ENCODE data around the gene HLF.

The HLF gene

DNA sequence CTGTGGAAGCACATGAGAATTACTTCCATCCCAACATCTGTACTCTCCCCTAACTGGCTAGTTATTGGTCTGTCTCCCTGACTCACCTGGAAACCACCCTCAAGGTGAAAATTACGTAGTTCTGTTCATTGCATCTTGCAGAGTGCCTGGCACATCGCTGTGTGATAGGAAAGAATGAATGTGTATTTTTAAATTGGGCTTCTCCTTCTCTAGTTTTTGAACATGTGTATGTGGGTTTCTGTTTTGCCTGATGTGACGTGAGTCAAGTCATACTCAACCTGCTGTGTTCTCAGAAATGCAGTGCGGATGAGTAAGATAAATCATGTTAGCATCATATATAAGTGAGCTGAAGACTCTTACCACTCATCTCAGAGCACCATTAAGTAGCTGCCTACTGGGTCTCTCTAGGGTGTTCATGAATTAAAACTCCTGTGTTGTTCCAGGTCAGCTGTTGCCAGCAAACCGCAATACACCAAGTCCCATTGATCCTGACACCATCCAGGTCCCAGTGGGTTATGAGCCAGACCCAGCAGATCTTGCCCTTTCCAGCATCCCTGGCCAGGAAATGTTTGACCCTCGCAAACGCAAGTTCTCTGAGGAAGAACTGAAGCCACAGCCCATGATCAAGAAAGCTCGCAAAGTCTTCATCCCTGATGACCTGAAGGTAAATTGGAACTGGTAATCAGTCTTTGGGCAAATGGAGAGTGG, 50.2 kb downstream of the HLF start:
- TF ChIP-seq CREB1 (IDR thresholded peaks at IDR 0.05; ENCODE audit: low read depth), result no peak

DNA sequence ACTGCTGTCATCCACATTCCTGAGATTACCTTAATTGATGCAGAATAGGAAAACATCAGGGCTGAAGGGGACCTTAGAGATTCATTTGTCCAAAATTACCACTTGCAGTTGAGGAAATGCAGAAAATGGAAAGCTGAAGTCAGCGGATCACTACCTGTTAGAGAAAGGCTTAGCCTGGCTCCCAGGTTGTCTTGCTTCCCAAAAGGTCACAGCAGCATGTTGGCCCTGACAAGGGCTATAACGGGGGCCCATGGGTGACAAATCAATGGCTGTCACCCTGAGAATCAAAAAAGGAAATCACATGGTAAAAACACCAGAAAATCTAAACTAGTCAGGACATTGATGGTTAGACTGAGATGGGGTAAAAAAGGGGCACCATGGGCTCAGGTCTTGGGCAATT, 51.7 kb downstream of the HLF start:
- no peak for TF ChIP-seq EP300 (IDR thresholded peaks at IDR 0.05; ENCODE audit: borderline replicate concordance)
- TF ChIP-seq TAF1 (IDR thresholded peaks at IDR 0.05; ENCODE audit: low read depth), result no peak
- TF ChIP-seq RAD21 (IDR thresholded peaks at IDR 0.05; ENCODE audit: low read depth), result no peak
- no peak for TF ChIP-seq CEBPB (IDR thresholded peaks at IDR 0.05)
- TF ChIP-seq, protein P1, sequence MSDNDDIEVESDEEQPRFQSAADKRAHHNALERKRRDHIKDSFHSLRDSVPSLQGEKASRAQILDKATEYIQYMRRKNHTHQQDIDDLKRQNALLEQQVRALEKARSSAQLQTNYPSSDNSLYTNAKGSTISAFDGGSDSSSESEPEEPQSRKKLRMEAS (IDR thresholded peaks at IDR 0.05), result no peak
- TF ChIP-seq TEAD4 (IDR thresholded peaks at IDR 0.05), result no peak
- no peak for TF ChIP-seq FOXM1 (IDR thresholded peaks at IDR 0.05; ENCODE audit: borderline replicate concordance, low read depth)
- no peak for TF ChIP-seq ZBTB7A (IDR thresholded peaks at IDR 0.05; ENCODE audit: low read depth)
- TF ChIP-seq CREB1 (IDR thresholded peaks at IDR 0.05; ENCODE audit: low read depth), result no peak
- TF ChIP-seq, protein P2, sequence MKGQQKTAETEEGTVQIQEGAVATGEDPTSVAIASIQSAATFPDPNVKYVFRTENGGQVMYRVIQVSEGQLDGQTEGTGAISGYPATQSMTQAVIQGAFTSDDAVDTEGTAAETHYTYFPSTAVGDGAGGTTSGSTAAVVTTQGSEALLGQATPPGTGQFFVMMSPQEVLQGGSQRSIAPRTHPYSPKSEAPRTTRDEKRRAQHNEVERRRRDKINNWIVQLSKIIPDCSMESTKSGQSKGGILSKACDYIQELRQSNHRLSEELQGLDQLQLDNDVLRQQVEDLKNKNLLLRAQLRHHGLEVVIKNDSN (IDR thresholded peaks at IDR 0.05), result no peak
- no peak for TF ChIP-seq TCF12 (IDR thresholded peaks at IDR 0.05; ENCODE audit: low read depth)
- no peak for TF ChIP-seq NFIC (IDR thresholded peaks at IDR 0.05)
- TF ChIP-seq, protein P3, sequence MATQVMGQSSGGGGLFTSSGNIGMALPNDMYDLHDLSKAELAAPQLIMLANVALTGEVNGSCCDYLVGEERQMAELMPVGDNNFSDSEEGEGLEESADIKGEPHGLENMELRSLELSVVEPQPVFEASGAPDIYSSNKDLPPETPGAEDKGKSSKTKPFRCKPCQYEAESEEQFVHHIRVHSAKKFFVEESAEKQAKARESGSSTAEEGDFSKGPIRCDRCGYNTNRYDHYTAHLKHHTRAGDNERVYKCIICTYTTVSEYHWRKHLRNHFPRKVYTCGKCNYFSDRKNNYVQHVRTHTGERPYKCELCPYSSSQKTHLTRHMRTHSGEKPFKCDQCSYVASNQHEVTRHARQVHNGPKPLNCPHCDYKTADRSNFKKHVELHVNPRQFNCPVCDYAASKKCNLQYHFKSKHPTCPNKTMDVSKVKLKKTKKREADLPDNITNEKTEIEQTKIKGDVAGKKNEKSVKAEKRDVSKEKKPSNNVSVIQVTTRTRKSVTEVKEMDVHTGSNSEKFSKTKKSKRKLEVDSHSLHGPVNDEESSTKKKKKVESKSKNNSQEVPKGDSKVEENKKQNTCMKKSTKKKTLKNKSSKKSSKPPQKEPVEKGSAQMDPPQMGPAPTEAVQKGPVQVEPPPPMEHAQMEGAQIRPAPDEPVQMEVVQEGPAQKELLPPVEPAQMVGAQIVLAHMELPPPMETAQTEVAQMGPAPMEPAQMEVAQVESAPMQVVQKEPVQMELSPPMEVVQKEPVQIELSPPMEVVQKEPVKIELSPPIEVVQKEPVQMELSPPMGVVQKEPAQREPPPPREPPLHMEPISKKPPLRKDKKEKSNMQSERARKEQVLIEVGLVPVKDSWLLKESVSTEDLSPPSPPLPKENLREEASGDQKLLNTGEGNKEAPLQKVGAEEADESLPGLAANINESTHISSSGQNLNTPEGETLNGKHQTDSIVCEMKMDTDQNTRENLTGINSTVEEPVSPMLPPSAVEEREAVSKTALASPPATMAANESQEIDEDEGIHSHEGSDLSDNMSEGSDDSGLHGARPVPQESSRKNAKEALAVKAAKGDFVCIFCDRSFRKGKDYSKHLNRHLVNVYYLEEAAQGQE (IDR thresholded peaks at IDR 0.05; ENCODE audit: low read depth), result no peak
- no peak for TF ChIP-seq YY1 (IDR thresholded peaks at IDR 0.05; ENCODE audit: low read depth)
- no peak for TF ChIP-seq EGR1 (IDR thresholded peaks at IDR 0.05)

DNA sequence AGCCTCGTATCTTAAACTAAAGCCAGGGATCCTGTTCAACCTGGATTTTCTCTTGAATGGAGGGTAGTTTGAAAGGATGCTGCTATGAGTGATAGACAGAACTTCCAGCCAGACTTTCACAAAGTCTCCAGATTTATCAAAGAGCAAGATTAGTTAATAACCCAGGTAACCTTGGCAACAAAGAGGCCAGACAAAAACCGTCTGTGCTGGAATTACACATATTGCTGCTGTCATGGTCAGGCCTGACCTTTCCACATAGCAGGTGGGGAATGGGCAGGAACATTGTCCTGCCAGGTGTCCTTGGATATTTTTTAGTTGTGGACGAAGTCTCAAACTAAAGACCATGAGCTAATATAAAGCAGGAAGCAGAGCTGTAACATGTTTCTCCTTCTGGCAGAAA, 52.5 kb downstream of the HLF start:
- TF ChIP-seq TEAD4 (IDR thresholded peaks at IDR 0.05), result no peak
- TF ChIP-seq, protein P2 (IDR thresholded peaks at IDR 0.05), result no peak
- no peak for TF ChIP-seq CEBPB (IDR thresholded peaks at IDR 0.05)
- TF ChIP-seq RAD21 (IDR thresholded peaks at IDR 0.05; ENCODE audit: low read depth), result no peak
- TF ChIP-seq CREB1 (IDR thresholded peaks at IDR 0.05; ENCODE audit: low read depth), result no peak
- no peak for TF ChIP-seq TAF1 (IDR thresholded peaks at IDR 0.05; ENCODE audit: low read depth)
- no peak for TF ChIP-seq YY1 (IDR thresholded peaks at IDR 0.05; ENCODE audit: low read depth)
- TF ChIP-seq NFIC (IDR thresholded peaks at IDR 0.05), result no peak
- no peak for TF ChIP-seq EP300 (IDR thresholded peaks at IDR 0.05; ENCODE audit: borderline replicate concordance)
- no peak for TF ChIP-seq ZBTB7A (IDR thresholded peaks at IDR 0.05; ENCODE audit: low read depth)
- TF ChIP-seq EGR1 (IDR thresholded peaks at IDR 0.05), result no peak
- TF ChIP-seq TCF12 (IDR thresholded peaks at IDR 0.05; ENCODE audit: low read depth), result no peak

DNA sequence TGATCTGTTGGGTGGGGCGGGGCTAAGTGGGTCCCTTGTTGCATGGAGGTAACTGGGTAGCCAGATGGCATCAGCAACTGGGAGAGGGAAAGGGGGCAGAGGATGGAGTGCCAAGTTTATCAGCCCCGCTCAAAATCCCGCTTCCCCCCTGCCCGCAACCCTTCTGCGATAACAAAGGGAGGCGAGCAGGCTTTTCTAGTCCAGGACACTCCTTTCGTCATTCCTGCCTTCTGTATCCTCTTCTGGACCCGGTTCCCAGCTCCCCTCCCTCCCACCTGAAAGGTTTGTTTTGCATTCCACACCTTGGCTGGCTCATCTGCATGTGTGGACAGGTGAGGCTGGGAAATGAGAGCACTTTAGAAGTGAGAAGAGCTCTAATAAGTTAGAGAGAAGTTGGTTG, 53.3 kb downstream of the HLF start:
- TF ChIP-seq TCF12 (IDR thresholded peaks at IDR 0.05; ENCODE audit: low read depth), result no peak
- TF ChIP-seq CREB1 (IDR thresholded peaks at IDR 0.05; ENCODE audit: low read depth), result no peak
- no peak for TF ChIP-seq CEBPB (IDR thresholded peaks at IDR 0.05)
- no peak for TF ChIP-seq EGR1 (IDR thresholded peaks at IDR 0.05)
- TF ChIP-seq EP300 (IDR thresholded peaks at IDR 0.05; ENCODE audit: borderline replicate concordance), result no peak
- TF ChIP-seq ZBTB7A (IDR thresholded peaks at IDR 0.05; ENCODE audit: low read depth), result no peak
- TF ChIP-seq, protein P2 (IDR thresholded peaks at IDR 0.05), result no peak
- TF ChIP-seq TEAD4 (IDR thresholded peaks at IDR 0.05), result no peak
- TF ChIP-seq, protein P1 (IDR thresholded peaks at IDR 0.05), result no peak
- TF ChIP-seq, protein P3 (IDR thresholded peaks at IDR 0.05; ENCODE audit: low read depth), result no peak
- TF ChIP-seq RAD21 (IDR thresholded peaks at IDR 0.05; ENCODE audit: low read depth), result no peak
- TF ChIP-seq YY1 (IDR thresholded peaks at IDR 0.05; ENCODE audit: low read depth), result no peak
- no peak for TF ChIP-seq TAF1 (IDR thresholded peaks at IDR 0.05; ENCODE audit: low read depth)
- TF ChIP-seq FOXM1 (IDR thresholded peaks at IDR 0.05; ENCODE audit: borderline replicate concordance, low read depth), result no peak
- TF ChIP-seq NFIC (IDR thresholded peaks at IDR 0.05), result no peak

DNA sequence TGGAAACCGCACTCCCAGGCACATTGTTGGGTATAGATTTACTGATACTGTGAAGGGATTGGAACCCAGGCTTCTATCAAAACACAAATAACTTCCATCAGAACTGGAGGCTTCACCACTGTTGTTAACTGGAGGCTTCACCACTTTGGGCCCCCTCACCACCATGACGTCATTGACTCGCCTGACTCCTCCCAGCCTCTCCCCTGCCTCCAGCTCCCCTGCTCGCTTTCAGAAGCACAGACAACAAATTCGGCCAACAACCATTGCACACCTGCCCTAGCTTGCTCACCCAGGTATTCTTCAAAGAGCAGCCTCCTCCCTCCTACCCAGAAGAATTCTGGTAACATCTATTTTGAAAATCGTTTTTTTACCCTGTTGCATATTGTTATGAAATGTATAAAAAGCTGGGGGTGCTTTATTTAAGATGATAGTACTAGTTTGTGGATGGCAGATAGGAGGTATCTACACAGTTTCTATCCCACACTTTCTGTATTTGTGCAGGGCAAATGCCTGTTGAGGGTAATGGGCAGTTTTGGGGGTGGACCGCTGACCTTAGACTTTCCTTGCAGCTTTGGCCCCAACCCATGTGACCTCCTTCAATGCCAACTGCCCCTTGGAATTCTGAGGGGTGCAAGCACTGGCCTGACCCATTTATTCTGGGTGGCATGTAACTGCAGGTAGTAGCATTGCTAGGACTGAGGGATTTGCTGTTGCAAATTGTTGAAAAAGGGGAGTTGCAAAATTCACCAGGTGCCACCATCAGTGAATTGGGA, 54.1 kb downstream of the HLF start:
- TF ChIP-seq CEBPB (IDR thresholded peaks at IDR 0.05) (no peak), TCF12 (IDR thresholded peaks at IDR 0.05; ENCODE audit: low read depth) (no peak), EP300 (IDR thresholded peaks at IDR 0.05; ENCODE audit: borderline replicate concordance) (no peak), FOXM1 (IDR thresholded peaks at IDR 0.05; ENCODE audit: borderline replicate concordance, low read depth) (no peak), EGR1 (IDR thresholded peaks at IDR 0.05) (no peak), ZBTB7A (IDR thresholded peaks at IDR 0.05; ENCODE audit: low read depth) (no peak), CREB1 (IDR thresholded peaks at IDR 0.05; ENCODE audit: low read depth) (no peak), NFIC (IDR thresholded peaks at IDR 0.05) (no peak), TEAD4 (IDR thresholded peaks at IDR 0.05) (no peak), RAD21 (IDR thresholded peaks at IDR 0.05; ENCODE audit: low read depth) (no peak), YY1 (IDR thresholded peaks at IDR 0.05; ENCODE audit: low read depth) (no peak)
- TF ChIP-seq, protein P1 (IDR thresholded peaks at IDR 0.05), result no peak
- TF ChIP-seq, protein P2 (IDR thresholded peaks at IDR 0.05), result no peak
